C4-2B (cell line): Measurements from ENCODE around the gene CELA2A.

ENCODE experiments used
- ZFX ChIP-seq: fragments of 450-650 bp; IDR thresholded peaks from 2 replicates; pipeline ENCODE4 v1.6.1; 2017
- TF ChIP-seq, protein P1 (sequence below): fragments of 450-650 bp; conservative IDR thresholded peaks from 2 replicates; pipeline ENCODE4 v1.5.1; 2017; ENCODE audit warnings: mild to moderate bottlenecking

DNA sequence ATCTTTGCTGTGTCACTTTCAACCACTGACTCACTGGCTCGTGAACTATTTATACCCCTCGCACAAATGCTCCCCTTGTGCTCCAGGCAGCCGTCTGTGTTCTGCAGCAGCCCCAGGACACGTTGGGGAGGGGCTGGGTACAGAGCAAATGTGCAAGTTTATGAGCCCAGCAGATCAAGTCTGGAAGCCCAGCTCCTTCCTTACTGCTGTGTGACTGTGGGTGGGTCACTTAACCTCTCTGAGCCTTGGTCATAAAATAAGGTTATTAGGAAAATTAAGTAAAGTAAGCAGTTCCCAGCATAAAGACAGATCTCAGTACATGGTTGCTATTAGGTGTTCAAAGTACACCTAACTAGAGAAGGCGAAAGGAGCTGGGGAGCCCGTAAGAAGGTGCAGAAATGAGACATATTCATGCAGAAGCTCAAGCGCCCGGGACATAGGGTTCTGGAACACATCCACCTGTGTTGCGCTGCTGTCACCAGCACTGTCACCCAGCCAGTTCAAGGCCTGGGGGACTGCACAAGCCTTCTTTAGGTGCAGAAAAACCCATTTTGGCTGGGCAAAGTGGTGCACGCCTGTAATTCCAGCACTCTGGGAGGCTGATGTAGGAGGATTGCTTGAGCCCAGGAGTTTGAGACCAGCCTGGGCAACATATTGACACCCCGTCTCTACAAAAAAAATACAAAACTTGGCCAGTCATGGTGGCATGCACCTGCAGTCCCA is 33.0 kb upstream of the CELA2A start:
- TF ChIP-seq, protein P1, sequence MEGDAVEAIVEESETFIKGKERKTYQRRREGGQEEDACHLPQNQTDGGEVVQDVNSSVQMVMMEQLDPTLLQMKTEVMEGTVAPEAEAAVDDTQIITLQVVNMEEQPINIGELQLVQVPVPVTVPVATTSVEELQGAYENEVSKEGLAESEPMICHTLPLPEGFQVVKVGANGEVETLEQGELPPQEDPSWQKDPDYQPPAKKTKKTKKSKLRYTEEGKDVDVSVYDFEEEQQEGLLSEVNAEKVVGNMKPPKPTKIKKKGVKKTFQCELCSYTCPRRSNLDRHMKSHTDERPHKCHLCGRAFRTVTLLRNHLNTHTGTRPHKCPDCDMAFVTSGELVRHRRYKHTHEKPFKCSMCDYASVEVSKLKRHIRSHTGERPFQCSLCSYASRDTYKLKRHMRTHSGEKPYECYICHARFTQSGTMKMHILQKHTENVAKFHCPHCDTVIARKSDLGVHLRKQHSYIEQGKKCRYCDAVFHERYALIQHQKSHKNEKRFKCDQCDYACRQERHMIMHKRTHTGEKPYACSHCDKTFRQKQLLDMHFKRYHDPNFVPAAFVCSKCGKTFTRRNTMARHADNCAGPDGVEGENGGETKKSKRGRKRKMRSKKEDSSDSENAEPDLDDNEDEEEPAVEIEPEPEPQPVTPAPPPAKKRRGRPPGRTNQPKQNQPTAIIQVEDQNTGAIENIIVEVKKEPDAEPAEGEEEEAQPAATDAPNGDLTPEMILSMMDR, result no peak
- no peak for TF ChIP-seq ZFX
